Activated CD4-positive, alpha-beta T cell treated with anti-CD3 and anti-CD28 coated beads, Interleukin-2, amount 10 ng/mL, durations not matched to agents 7 days and 5 days (primary cell): Measurements from ENCODE around the gene NT5DC3. TPM values are rescaled to one million over a fixed set of nuclear protein-coding genes. Genes with fewer than 3 reads are reported as not detected.

Experiments
- CTCF ChIA-PET: fragments of 350-600 bp; sonication (Branson Sonifier 250); formaldehyde crosslinking; loops from one replicate; lab custom pipeline; 2021; ENCODE audit warnings: antibody characterized with exemption; lab: Charles Lee
- POLR2A ChIA-PET: fragments of 350-600 bp; sonication (Branson Sonifier 250); formaldehyde crosslinking; loops from one replicate; lab custom pipeline; 2021; ENCODE audit warnings: antibody characterized with exemption; lab: Charles Lee
- DNase-seq: peaks from one replicate; pipeline ENCODE4 v3.0.0-alpha.2; 2020
- H3K27ac Mint-ChIP-seq: one replicate; pipeline ENCODE4 v1.8.0; 2021; ENCODE audit warnings: mild to moderate bottlenecking, moderate library complexity, mixed read lengths
- H3K27me3 Mint-ChIP-seq: one replicate; pipeline ENCODE4 v1.8.0; 2021; ENCODE audit warnings: mixed read lengths
- H3K36me3 Mint-ChIP-seq: one replicate; pipeline ENCODE4 v1.8.0; 2021; ENCODE audit warnings: low read depth, mixed read lengths
- H3K4me1 Mint-ChIP-seq: one replicate; pipeline ENCODE4 v1.8.0; 2021; ENCODE audit warnings: mixed read lengths
- H3K4me3 Mint-ChIP-seq: one replicate; pipeline ENCODE4 v1.8.0; 2021; ENCODE audit warnings: mild to moderate bottlenecking, moderate library complexity, mixed read lengths
- H3K9me3 Mint-ChIP-seq: one replicate; pipeline ENCODE4 v1.8.0; 2021; ENCODE audit warnings: mixed read lengths
- total RNA-seq, 2 experiments: library from RNA; stranded (reverse); gene quantifications; one replicate each; pipeline ENCODE4 v1.2.3, GENCODE V29; 2021

NT5DC3 gene
- total RNA-seq, 2 experiments from 2014 or later, result 3.5 to 4.3 TPM

GRCh38 chr12:103757248-103757647 lies 83.8 kb downstream of the NT5DC3 start:
- no peak for DNase-seq
- CTCF ChIA-PET, result no interaction called here

GRCh38 chr12:103756443-103756842 lies 84.6 kb downstream of the NT5DC3 start:
- DNase-seq, result no peak
- ChIA-PET POLR2A (no interaction called here), CTCF (no interaction called here)
- no peaks in the 10 kb centered on the region for H3K27me3 Mint-ChIP-seq
- H3K4me3 Mint-ChIP-seq, result no peak overlapping the region
- no peak overlapping the region for H3K27ac Mint-ChIP-seq
- H3K9me3 Mint-ChIP-seq, result no peaks in the 10 kb centered on the region
- no peaks in the 10 kb centered on the region for H3K36me3 Mint-ChIP-seq
- no peaks in the 10 kb centered on the region for H3K4me1 Mint-ChIP-seq

More at GRCh38 chr12:103757248-103757647, 83.8 kb downstream of the NT5DC3 start:
- H3K27ac Mint-ChIP-seq, result no peak overlapping the region
- no peaks in the 10 kb centered on the region for H3K4me1 Mint-ChIP-seq
- H3K36me3 Mint-ChIP-seq, result no peaks in the 10 kb centered on the region
- no peak overlapping the region for H3K4me3 Mint-ChIP-seq
- no peaks in the 10 kb centered on the region for H3K27me3 Mint-ChIP-seq
- POLR2A ChIA-PET, result no interaction called here
- no peaks in the 10 kb centered on the region for H3K9me3 Mint-ChIP-seq

DNA sequence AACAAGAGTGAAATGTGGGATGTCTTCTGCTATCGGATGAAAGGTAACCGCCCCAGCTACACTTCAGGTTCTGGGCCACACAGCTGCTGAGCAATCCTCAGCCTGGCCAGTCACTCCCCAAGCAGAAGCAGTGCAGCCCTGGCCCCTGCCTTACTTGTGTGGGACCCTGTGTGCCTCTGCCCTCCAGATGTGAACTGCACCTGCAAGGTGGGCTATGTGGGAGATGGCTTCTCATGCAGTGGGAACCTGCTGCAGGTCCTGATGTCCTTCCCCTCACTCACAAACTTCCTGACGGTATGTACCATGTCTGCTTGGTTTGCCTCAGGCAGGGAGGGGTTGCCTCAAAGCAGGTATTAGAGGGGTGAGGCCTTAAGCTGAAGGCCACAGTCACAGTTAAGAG lies 85.6 kb downstream of the NT5DC3 start:
- no peak for DNase-seq
- ChIA-PET CTCF (no interaction called here), POLR2A (no interaction called here)
- Mint-ChIP-seq H3K4me1 (no peaks in the 10 kb centered on the region), H3K4me3 (no peak overlapping the region), H3K36me3 (no peaks in the 10 kb centered on the region), H3K9me3 (no peaks in the 10 kb centered on the region), H3K27ac (no peak overlapping the region), H3K27me3 (no peaks in the 10 kb centered on the region)

DNA sequence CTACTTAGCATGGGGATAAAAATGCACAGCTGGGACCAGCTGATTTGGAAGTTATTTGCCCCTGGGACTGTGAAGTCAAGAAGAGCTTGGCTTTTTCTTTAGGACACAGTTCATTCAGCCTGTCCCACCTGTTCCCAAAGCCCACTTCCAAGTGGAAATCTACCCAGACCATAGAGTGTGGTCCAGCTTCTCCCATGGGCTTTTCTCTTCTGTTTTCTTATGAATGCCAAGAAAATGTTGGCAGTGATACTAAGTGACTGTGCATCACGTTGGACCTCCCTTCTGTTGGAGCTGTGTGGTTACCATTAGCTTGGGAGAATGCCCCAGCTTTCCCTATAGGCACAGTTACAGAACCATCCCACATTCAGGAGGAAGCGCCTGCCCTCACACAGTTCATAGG lies 89.4 kb downstream of the NT5DC3 start:
- no peaks in the 10 kb centered on the region for H3K4me1 Mint-ChIP-seq
- peaks cover 1% of the 10 kb centered on the region for H3K27me3 Mint-ChIP-seq
- no peak overlapping the region for H3K4me3 Mint-ChIP-seq
- no peak for DNase-seq
- ChIA-PET CTCF (no interaction called here), POLR2A (no interaction called here)
- no peaks in the 10 kb centered on the region for H3K36me3 Mint-ChIP-seq
- H3K27ac Mint-ChIP-seq, result no peak overlapping the region
- no peaks in the 10 kb centered on the region for H3K9me3 Mint-ChIP-seq

DNA sequence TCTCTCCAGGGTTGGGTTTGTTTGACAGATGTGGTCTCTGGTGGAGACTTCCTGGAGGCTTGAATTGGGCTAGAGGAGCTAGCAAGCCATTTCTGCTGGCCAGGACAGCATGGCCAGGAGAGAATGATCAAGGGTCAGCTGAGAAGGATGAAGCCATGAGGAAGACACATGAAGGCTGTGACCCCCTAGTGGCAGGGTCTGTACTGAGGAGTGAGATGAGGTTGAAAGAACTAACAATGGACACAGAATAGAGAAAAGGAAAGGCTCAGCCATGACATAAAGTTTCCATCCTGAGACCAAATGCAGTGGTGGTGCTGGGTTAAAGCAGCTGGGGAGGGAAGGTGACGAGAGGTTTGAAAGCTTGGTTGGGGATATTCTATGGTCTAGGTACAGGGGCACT lies 89.9 kb downstream of the NT5DC3 start:
- ChIA-PET CTCF (no interaction called here), POLR2A (no interaction called here)
- no peaks in the 10 kb centered on the region for H3K36me3 Mint-ChIP-seq
- no peak overlapping the region for H3K27ac Mint-ChIP-seq
- peaks cover 1% of the 10 kb centered on the region for H3K27me3 Mint-ChIP-seq
- no peak overlapping the region for H3K4me3 Mint-ChIP-seq
- H3K9me3 Mint-ChIP-seq, result no peaks in the 10 kb centered on the region
- DNase-seq, result no peak
- no peaks in the 10 kb centered on the region for H3K4me1 Mint-ChIP-seq

DNA sequence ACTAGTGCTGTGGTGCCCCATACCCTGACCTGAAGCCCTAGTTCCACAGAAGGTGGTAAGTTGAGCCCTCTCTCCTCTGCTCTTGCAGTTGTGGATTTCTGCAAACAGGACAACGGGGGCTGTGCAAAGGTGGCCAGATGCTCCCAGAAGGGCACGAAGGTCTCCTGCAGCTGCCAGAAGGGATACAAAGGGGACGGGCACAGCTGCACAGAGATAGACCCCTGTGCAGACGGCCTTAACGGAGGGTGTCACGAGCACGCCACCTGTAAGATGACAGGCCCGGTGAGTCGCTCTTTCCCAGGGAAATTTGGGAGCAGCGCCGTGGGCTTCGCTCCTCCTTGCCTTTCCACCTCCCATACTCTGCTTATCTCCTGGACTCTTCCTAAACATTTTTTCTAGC lies 92.2 kb downstream of the NT5DC3 start:
- ChIA-PET POLR2A (no interaction called here), CTCF (interaction anchor here (1.1 kb wide), 1 partner anchor 9 kb away, joined by 3 read pairs; no protein-coding TSS in a partner anchor)
- H3K27ac Mint-ChIP-seq, result no peak overlapping the region
- H3K27me3 Mint-ChIP-seq, result peaks cover 1% of the 10 kb centered on the region
- H3K9me3 Mint-ChIP-seq, result no peaks in the 10 kb centered on the region
- H3K4me3 Mint-ChIP-seq, result no peak overlapping the region
- no peaks in the 10 kb centered on the region for H3K36me3 Mint-ChIP-seq
- H3K4me1 Mint-ChIP-seq, result no peaks in the 10 kb centered on the region
- no peak for DNase-seq

GRCh38 chr12:103748002-103748401 lies 93.0 kb downstream of the NT5DC3 start:
- H3K27ac Mint-ChIP-seq, result no peak overlapping the region
- no peak overlapping the region for H3K4me3 Mint-ChIP-seq
- ChIA-PET POLR2A (no interaction called here), CTCF (interaction anchor here (1.1 kb wide), 1 partner anchor 8 kb away, joined by 3 read pairs; no protein-coding TSS in a partner anchor)
- DNase-seq, result no peak
- H3K36me3 Mint-ChIP-seq, result no peaks in the 10 kb centered on the region
- H3K4me1 Mint-ChIP-seq, result no peaks in the 10 kb centered on the region
- H3K27me3 Mint-ChIP-seq, result peaks cover 1% of the 10 kb centered on the region
- H3K9me3 Mint-ChIP-seq, result no peaks in the 10 kb centered on the region

GRCh38 chr12:103745962-103746361 lies 95.1 kb downstream of the NT5DC3 start:
- Mint-ChIP-seq H3K36me3 (no peaks in the 10 kb centered on the region), H3K27ac (no peak overlapping the region), H3K27me3 (peaks cover 8% of the 10 kb centered on the region), H3K9me3 (no peaks in the 10 kb centered on the region), H3K4me1 (no peaks in the 10 kb centered on the region), H3K4me3 (no peak overlapping the region)
- ChIA-PET CTCF (interaction anchor here (0.7 kb wide), 1 partner anchor 1729 kb away, joined by 3 read pairs; no protein-coding TSS in a partner anchor), POLR2A (no interaction called here)
- DNase-seq, result no peak

- POLR2A ChIA-PET, result no interaction called here
- Mint-ChIP-seq H3K9me3 (no peaks in the 10 kb centered on the region), H3K4me3 (no peak overlapping the region), H3K27ac (no peak overlapping the region), H3K4me1 (no peaks in the 10 kb centered on the region), H3K36me3 (no peaks in the 10 kb centered on the region), H3K27me3 (peaks cover 11% of the 10 kb centered on the region)
- CTCF ChIA-PET, result no interaction called here
- DNase-seq, result no peak
Measured at GRCh38 chr12:103743788-103744187, 97.2 kb downstream of the NT5DC3 start.

DNA sequence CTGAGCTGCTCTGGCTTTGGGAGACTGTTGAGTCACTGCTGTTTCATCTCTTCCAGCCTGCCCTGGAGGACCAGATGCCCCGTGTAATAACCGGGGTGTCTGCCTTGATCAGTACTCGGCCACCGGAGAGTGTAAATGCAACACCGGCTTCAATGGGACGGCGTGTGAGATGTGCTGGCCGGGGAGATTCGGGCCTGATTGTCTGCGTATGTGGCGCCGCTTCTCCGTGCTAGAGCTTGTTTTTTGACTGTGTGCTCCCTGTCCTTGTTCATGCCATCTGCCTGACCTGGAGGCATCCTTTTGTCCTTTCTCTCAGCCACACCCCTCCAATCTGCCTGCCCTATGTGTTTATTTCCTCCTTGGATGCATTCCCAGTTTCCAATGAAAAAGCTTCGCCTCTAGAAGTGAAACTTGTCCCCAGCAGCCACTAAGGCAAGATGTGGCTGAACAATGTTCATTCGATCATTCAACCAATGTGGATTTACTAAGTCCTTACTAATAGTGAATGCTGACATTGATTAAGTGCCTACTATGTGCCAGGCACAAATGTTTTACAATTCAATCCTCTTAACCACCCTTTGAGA lies 98.6 kb downstream of the NT5DC3 start:
- ChIA-PET CTCF (no interaction called here), POLR2A (no interaction called here)
- no peaks in the 10 kb centered on the region for H3K36me3 Mint-ChIP-seq
- no peaks in the 10 kb centered on the region for H3K9me3 Mint-ChIP-seq
- no peak overlapping the region for H3K4me3 Mint-ChIP-seq
- no peak overlapping the region for H3K27ac Mint-ChIP-seq
- DNase-seq, result no peak
- no peaks in the 10 kb centered on the region for H3K4me1 Mint-ChIP-seq
- H3K27me3 Mint-ChIP-seq, result peaks cover 11% of the 10 kb centered on the region

DNA sequence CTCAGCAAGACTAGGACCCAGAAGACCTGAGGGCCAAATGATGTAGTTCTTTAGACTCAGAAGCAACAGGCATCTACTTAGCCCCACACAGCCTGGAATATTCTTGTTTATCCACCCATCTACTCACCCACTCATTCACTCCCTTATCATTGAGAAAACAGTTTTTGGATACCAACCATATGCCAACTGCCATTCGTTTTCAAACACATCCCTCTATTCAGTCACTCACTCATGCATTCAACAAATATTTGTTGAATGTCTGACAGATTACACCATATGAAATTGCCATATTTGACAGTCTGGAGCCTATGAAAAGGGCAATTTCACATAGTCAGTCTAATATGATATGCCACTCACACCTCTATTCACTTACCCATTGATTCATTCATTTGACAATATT lies 103.2 kb downstream of the NT5DC3 start:
- Mint-ChIP-seq H3K27ac (no peak overlapping the region), H3K4me1 (no peaks in the 10 kb centered on the region), H3K27me3 (peaks cover 11% of the 10 kb centered on the region), H3K36me3 (no peaks in the 10 kb centered on the region), H3K9me3 (no peaks in the 10 kb centered on the region), H3K4me3 (no peak overlapping the region)
- CTCF ChIA-PET, result no interaction called here
- POLR2A ChIA-PET, result no interaction called here
- DNase-seq, result no peak

- ChIA-PET POLR2A (no interaction called here), CTCF (no interaction called here)
- Mint-ChIP-seq H3K27ac (no peak overlapping the region), H3K27me3 (peaks cover 5% of the 10 kb centered on the region), H3K36me3 (no peaks in the 10 kb centered on the region), H3K4me1 (no peaks in the 10 kb centered on the region), H3K9me3 (no peaks in the 10 kb centered on the region), H3K4me3 (no peak overlapping the region)
- no peak for DNase-seq
Measured at GRCh38 chr12:103736572-103736971, 104.5 kb downstream of the NT5DC3 start.

DNA sequence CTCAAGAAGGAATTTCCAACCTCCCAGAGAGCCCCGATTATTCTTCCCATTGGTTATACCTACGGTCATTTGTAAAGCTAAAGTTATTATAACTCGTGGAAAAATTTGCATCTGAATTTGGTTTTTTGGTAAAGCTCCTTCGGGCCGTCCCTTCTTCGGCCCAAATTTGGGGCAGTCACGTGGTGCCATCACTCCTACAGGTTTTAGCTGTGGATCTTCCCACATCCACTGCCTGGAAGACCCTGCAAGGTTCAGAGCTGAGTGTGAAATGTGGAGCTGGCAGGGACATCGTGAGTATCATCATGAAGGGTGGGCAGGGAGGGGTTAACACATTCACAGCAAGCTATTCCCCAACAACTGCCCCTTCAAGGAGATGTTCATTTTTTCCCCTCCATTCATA lies 105.7 kb downstream of the NT5DC3 start:
- H3K9me3 Mint-ChIP-seq, result no peaks in the 10 kb centered on the region
- peaks cover 3% of the 10 kb centered on the region for H3K27me3 Mint-ChIP-seq
- no peaks in the 10 kb centered on the region for H3K36me3 Mint-ChIP-seq
- POLR2A ChIA-PET, result no interaction called here
- H3K4me1 Mint-ChIP-seq, result no peaks in the 10 kb centered on the region
- H3K27ac Mint-ChIP-seq, result no peak overlapping the region
- no peak for DNase-seq
- CTCF ChIA-PET, result no interaction called here
- H3K4me3 Mint-ChIP-seq, result no peak overlapping the region

GRCh38 chr12:103734863-103735262 lies 106.2 kb downstream of the NT5DC3 start:
- no peaks in the 10 kb centered on the region for H3K36me3 Mint-ChIP-seq
- no peak overlapping the region for H3K27ac Mint-ChIP-seq
- no peak overlapping the region for H3K4me3 Mint-ChIP-seq
- H3K27me3 Mint-ChIP-seq, result no peaks in the 10 kb centered on the region
- no peak for DNase-seq
- ChIA-PET POLR2A (no interaction called here), CTCF (no interaction called here)
- no peaks in the 10 kb centered on the region for H3K9me3 Mint-ChIP-seq
- H3K4me1 Mint-ChIP-seq, result no peaks in the 10 kb centered on the region
